ENCODE data around the gene JMJD1C. TPM values are rescaled to one million over a fixed set of nuclear protein-coding genes. Genes with fewer than 3 reads are reported as not detected.

The JMJD1C gene
- total RNA-seq, 4 donors from 2014 or later = 76.2 to 150 (median 101) TPM

DNA sequence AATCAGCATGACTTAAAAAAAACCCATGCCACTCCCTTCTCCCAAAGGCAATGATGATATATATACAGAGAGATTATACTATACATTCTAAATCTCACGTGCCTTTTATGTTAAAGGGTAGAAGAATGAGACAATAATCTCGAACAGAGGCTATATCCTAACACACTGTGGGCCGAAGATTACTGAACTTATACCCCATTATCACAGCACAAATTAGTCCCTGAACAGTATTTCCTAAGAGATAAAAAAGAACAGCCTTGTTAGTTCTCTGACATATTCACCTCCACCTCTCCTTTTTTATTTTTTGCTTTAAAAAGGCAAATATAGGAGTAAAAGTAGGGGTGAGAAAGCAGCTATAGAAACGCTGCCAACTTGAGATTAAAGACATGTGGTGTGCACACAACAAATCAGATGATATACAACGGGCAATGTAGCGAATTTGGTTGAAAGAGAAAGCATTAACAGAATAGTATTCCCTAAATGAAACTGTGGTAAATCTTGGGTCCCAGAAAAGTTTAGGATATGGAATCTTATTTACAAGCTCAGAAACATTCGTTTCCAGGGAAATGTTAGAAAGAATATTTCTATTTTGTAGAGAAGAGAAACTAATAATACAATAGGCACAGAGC lies 69.5 kb downstream of the JMJD1C start:
- Histone ChIP-seq H3K4me1 (peaks cover 0 to 5% (median 0%) of the 10 kb centered on the region in 3 donors), H3K27ac (no peak overlapping the region), H3K9me3 (no peaks in the 10 kb centered on the region), H3K36me3 (no peaks in the 10 kb centered on the region), H3K27me3 (no peaks in the 10 kb centered on the region), H3K4me3 (no peak overlapping the region)
- no peak for TF ChIP-seq POLR2A (IDR thresholded peaks at IDR 0.05)
- no peak for TF ChIP-seq POLR2AphosphoS5 (IDR thresholded peaks at IDR 0.05)
- no peak for TF ChIP-seq CTCF (IDR thresholded peaks at IDR 0.05)
- TF ChIP-seq EP300 (IDR thresholded peaks at IDR 0.05) = no peak
- 59 to 79% methylated on average over 6 to 7 of the region's 7 CpGs for WGBS, 2 donors (ENCODE audit: low coverage in 1 of 2)
- ATAC-seq = no peak

- no peaks in the 10 kb centered on the region for H3K27me3 ChIP-seq
- H3K4me1 ChIP-seq = peaks cover 0 to 5% (median 0%) of the 10 kb centered on the region in 3 donors
- peaks cover 0 to 4% of the 10 kb centered on the region in 2 donors for H3K36me3 ChIP-seq
- TF ChIP-seq EP300 (IDR thresholded peaks at IDR 0.05) = no peak
- TF ChIP-seq CTCF (IDR thresholded peaks at IDR 0.05) = no peak
- TF ChIP-seq POLR2A (IDR thresholded peaks at IDR 0.05) = no peak
- no peak for TF ChIP-seq POLR2AphosphoS5 (IDR thresholded peaks at IDR 0.05)
- WGBS, 2 donors (ENCODE audit: low coverage in 1 of 2) = 91 to 93% methylated on average over 6 to 7 of the region's 7 CpGs
- H3K9me3 ChIP-seq = peaks cover 0 to 12% (median 0%) of the 10 kb centered on the region in 3 donors
- H3K27ac ChIP-seq = no peak overlapping the region
- ATAC-seq = no peak
- no peak overlapping the region for H3K4me3 ChIP-seq
Measured at GRCh38 chr10:63393050-63393449, 72.7 kb downstream of the JMJD1C start.

GRCh38 chr10:63392224-63392623 lies 73.6 kb downstream of the JMJD1C start:
- WGBS, 2 donors (ENCODE audit: low coverage in 1 of 2) = 96 to 97% methylated on average over 5 to 6 of the region's 6 CpGs
- Histone ChIP-seq H3K4me3 (no peak overlapping the region), H3K4me1 (peaks cover 0 to 5% (median 0%) of the 10 kb centered on the region in 3 donors), H3K9me3 (peaks cover 0 to 12% (median 0%) of the 10 kb centered on the region in 3 donors), H3K36me3 (peaks cover 0 to 4% of the 10 kb centered on the region in 2 donors), H3K27ac (no peak overlapping the region), H3K27me3 (no peaks in the 10 kb centered on the region)
- TF ChIP-seq EP300 (IDR thresholded peaks at IDR 0.05) = no peak
- no peak for TF ChIP-seq POLR2A (IDR thresholded peaks at IDR 0.05)
- TF ChIP-seq CTCF (IDR thresholded peaks at IDR 0.05) = no peak
- TF ChIP-seq POLR2AphosphoS5 (IDR thresholded peaks at IDR 0.05) = no peak
- no peak for ATAC-seq

- Histone ChIP-seq H3K36me3 (peaks cover 0 to 4% of the 10 kb centered on the region in 2 donors), H3K27ac (no peak overlapping the region), H3K4me3 (no peak overlapping the region), H3K9me3 (peaks cover 0 to 12% (median 0%) of the 10 kb centered on the region in 3 donors), H3K4me1 (peaks cover 0 to 5% (median 0%) of the 10 kb centered on the region in 3 donors), H3K27me3 (no peaks in the 10 kb centered on the region)
- no peak for ATAC-seq
- TF ChIP-seq EP300 (IDR thresholded peaks at IDR 0.05) = no peak
- no peak for TF ChIP-seq POLR2A (IDR thresholded peaks at IDR 0.05)
- TF ChIP-seq POLR2AphosphoS5 (IDR thresholded peaks at IDR 0.05) = no peak
- no peak for TF ChIP-seq CTCF (IDR thresholded peaks at IDR 0.05)
- WGBS, 2 donors (ENCODE audit: low coverage in 1 of 2) = 67 to 98% methylated on average over 4 of the region's 4 CpGs
Measured at GRCh38 chr10:63391812-63392211, 74.0 kb downstream of the JMJD1C start.

- Histone ChIP-seq H3K27ac (no peak overlapping the region), H3K27me3 (no peaks in the 10 kb centered on the region), H3K9me3 (peaks cover 0 to 12% (median 0%) of the 10 kb centered on the region in 3 donors), H3K4me1 (peaks cover 0 to 7% (median 0%) of the 10 kb centered on the region in 3 donors), H3K4me3 (no peak overlapping the region), H3K36me3 (peaks cover 0 to 4% of the 10 kb centered on the region in 2 donors)
- TF ChIP-seq POLR2A (IDR thresholded peaks at IDR 0.05) = no peak
- no peak for TF ChIP-seq EP300 (IDR thresholded peaks at IDR 0.05)
- no peak for TF ChIP-seq POLR2AphosphoS5 (IDR thresholded peaks at IDR 0.05)
- TF ChIP-seq CTCF (IDR thresholded peaks at IDR 0.05) = no peak
- ATAC-seq = no peak
- 100% methylated on average over 1 of the region's 1 CpG for WGBS, 2 donors (ENCODE audit: low coverage in 1 of 2)
Measured at GRCh38 chr10:63390521-63390920, 75.3 kb downstream of the JMJD1C start.
